Transverse colon (tissue), 4 donors: ENCODE measurements around the gene TTC28. TPM values are rescaled to one million over a fixed set of nuclear protein-coding genes. Genes with fewer than 3 reads are reported as not detected.

ENCODE experiments used
- DNase-seq: peaks from one replicate; pipeline ENCODE4 v3.0.0-alpha.2; 2019
- H3K27ac ChIP-seq, 4 donors: fragments of 200-600 bp; sonication (generic); 2 replicates each; pipeline ENCODE4 v1.5.1; 2016 to 2018; ENCODE audit warnings: inconsistent platforms in 4 of 4
- H3K27me3 ChIP-seq: fragments of 200-600 bp; sonication (generic); 2 replicates; pipeline ENCODE4 v1.5.1; 2017; ENCODE audit warnings: inconsistent platforms
- H3K36me3 ChIP-seq, 4 donors: fragments of 200-600 bp; sonication (generic); 2 replicates each; pipeline ENCODE4 v1.5.1; 2017 to 2019; ENCODE audit warnings: inconsistent platforms in 4 of 4
- H3K4me1 ChIP-seq, 4 donors: fragments of 200-600 bp; sonication (generic); 2 replicates each; pipeline ENCODE4 v1.5.1; 2017 to 2020; ENCODE audit warnings: inconsistent platforms in 4 of 4
- H3K4me3 ChIP-seq, 4 donors: fragments of 200-600 bp; sonication (generic); 1 replicate in 1 of 4; 2 replicates in 3 of 4; pipeline versions ENCODE4 v1.5.1 to v1.6.1; 2017 to 2019; ENCODE audit warnings: inconsistent platforms in 4 of 4
- H3K9me3 ChIP-seq, 2 donors: fragments of 200-600 bp; sonication (generic); 2 replicates each; pipeline ENCODE4 v1.5.1; 2017 to 2019; ENCODE audit warnings: inconsistent platforms in 2 of 2
- CTCF ChIP-seq, 5 experiments: fragments of 200-600 bp in 3 of 5; fragments of 450-650 bp in 2 of 5; sonication (generic) in 3 of 5; IDR thresholded peaks; 1 replicate in 2 of 5; 2 replicates in 3 of 5; pipeline ENCODE4 v1.5.1; 2016 to 2017; ENCODE audit warnings: antibody characterized with exemption in 5 of 5, inconsistent platforms in 3 of 5, mild to moderate bottlenecking in 2 of 5, moderate library complexity in 1 of 5
- EP300 ChIP-seq: sonication (generic); formaldehyde crosslinking; IDR thresholded peaks from one replicate; pipeline ENCODE4 v1.6.1; 2017; ENCODE audit warnings: antibody characterized with exemption, low read depth
- POLR2A ChIP-seq: fragments of 450-650 bp; IDR thresholded peaks from one replicate; pipeline ENCODE4 v1.6.1; 2016; ENCODE audit warnings: antibody characterized with exemption, mild to moderate bottlenecking, moderate library complexity
- POLR2AphosphoS5 ChIP-seq, 3 donors: sonication (generic); formaldehyde crosslinking; IDR thresholded peaks; one replicate each; pipeline ENCODE4 v1.6.1; 2016; ENCODE audit warnings: antibody characterized with exemption in 3 of 3
- WGBS, 2 donors: methylation state at CpG; one replicate each; pipeline ENCODE4 v1.1.5; 2018; ENCODE audit warnings: low coverage in 1 of 2; 5-methylcytosine and 5-hydroxymethylcytosine counted together
- in situ Hi-C, 4 donors: fragments of 200-750 bp; cut with MboI; loops; one replicate each; pipeline versions ENCODE4 v1.15.0 to v1.15.1; 2017; ENCODE audit warnings: low sequenced_read_pairs in 3 of 4, low pct_ligation_motif_present in 1 of 4, low pct_unique_long_range_greater_than_20kb in 1 of 4
- intact Hi-C: fragments of 100-400 bp; cut with DNase I; formaldehyde crosslinking; loops from one replicate; pipeline ENCODE4 v1.15.1; 2023; ENCODE audit warnings: low total_unique reads
- total RNA-seq, 4 donors: library from RNA; depleted of rRNA; stranded (reverse); fragments of >200 nt; gene quantifications; one replicate each; pipeline ENCODE4 v1.1.0, GENCODE V29; 2016

Gene TTC28
- total RNA-seq, 4 donors from 2014 or later, result 7.6 to 84.2 (median 12.4) TPM

- peaks cover 0 to 13% (median 0%) of the 10 kb centered on the region in 4 donors for H3K4me1 ChIP-seq
- H3K27ac ChIP-seq, result peak overlapping the region in 1 of 4 donors; percentile 3
- in situ Hi-C loops, result no loop called here
- intact Hi-C loops, result no loop called here
- no peaks in the 10 kb centered on the region for H3K36me3 ChIP-seq
- DNase-seq, result no peak
- no peak overlapping the region for H3K4me3 ChIP-seq
- TF ChIP-seq CTCF (IDR thresholded peaks at IDR 0.05), result no peak
- TF ChIP-seq POLR2AphosphoS5 (IDR thresholded peaks at IDR 0.05), result no peak
- no peak for TF ChIP-seq EP300
- TF ChIP-seq POLR2A, result no peak
- no peaks in the 10 kb centered on the region for H3K27me3 ChIP-seq
- peaks cover 8 to 10% of the 10 kb centered on the region in 2 donors for H3K9me3 ChIP-seq
- WGBS, 2 donors, result 64 to 74% methylated on average over 4 to 9 of the region's 9 CpGs
Observed at GRCh38 chr22:27972732-27973698, 706.6 kb downstream of the TTC28 start.

- WGBS, 2 donors, result 92 to 98% methylated on average over 1 of the region's 1 CpG
- intact Hi-C loops, result no loop called here
- DNase-seq, result no peak
- in situ Hi-C loops, result no loop called here
- Histone ChIP-seq H3K27ac (no peak overlapping the region), H3K9me3 (peaks cover 8 to 10% of the 10 kb centered on the region in 2 donors), H3K4me3 (no peak overlapping the region), H3K36me3 (no peaks in the 10 kb centered on the region), H3K27me3 (no peaks in the 10 kb centered on the region), H3K4me1 (peaks cover 0 to 13% (median 0%) of the 10 kb centered on the region in 4 donors)
- TF ChIP-seq POLR2AphosphoS5 (IDR thresholded peaks at IDR 0.05), result no peak
- no peak for TF ChIP-seq CTCF (IDR thresholded peaks at IDR 0.05)
- TF ChIP-seq EP300, result no peak
- TF ChIP-seq POLR2A, result no peak
Observed at GRCh38 chr22:27971926-27972325, 707.7 kb downstream of the TTC28 start.

GRCh38 chr22:27970596-27971220, 708.9 kb downstream of the TTC28 start:
- no peak for DNase-seq
- intact Hi-C loops (no loop called here), in situ Hi-C loops (no loop called here)
- Histone ChIP-seq H3K9me3 (peaks cover 8 to 10% of the 10 kb centered on the region in 2 donors), H3K27ac (no peak overlapping the region), H3K27me3 (no peaks in the 10 kb centered on the region), H3K4me3 (no peak overlapping the region), H3K4me1 (peaks cover 0 to 13% (median 0%) of the 10 kb centered on the region in 4 donors), H3K36me3 (no peaks in the 10 kb centered on the region)
- 89 to 90% methylated on average over 1 of the region's 1 CpG for WGBS, 2 donors
- TF ChIP-seq POLR2A (no peak), EP300 (no peak), POLR2AphosphoS5 (IDR thresholded peaks at IDR 0.05) (no peak), CTCF (IDR thresholded peaks at IDR 0.05) (no peak)
